ENCODE results near the gene WEE1.

Gene WEE1

GRCh38 chr11:9550191-9550628, 23.3 kb upstream of the WEE1 start:
- TF ChIP-seq GATA1 (IDR thresholded peaks at IDR 0.05; ENCODE audit: low read depth, low read length) (no peak), POLR2A (IDR thresholded peaks at IDR 0.05; ENCODE audit: low read length) (no peak)

GRCh38 chr11:9561279-9561982, 12.0 kb upstream of the WEE1 start:
- no peak for TF ChIP-seq POLR2A (IDR thresholded peaks at IDR 0.05; ENCODE audit: low read length)
- TF ChIP-seq GATA1 (IDR thresholded peaks at IDR 0.05; ENCODE audit: low read depth, low read length) = no peak

More at GRCh38 chr11:9550191-9550628, 23.3 kb upstream of the WEE1 start:
- DNase-seq = peak; percentile 35 to 59

GRCh38 chr11:9562716-9563115, 10.8 kb upstream of the WEE1 start:
- no peak for TF ChIP-seq POLR2A (IDR thresholded peaks at IDR 0.05; ENCODE audit: low read length)
- peak in 1 of 2 experiments; percentile 46 for DNase-seq

More at GRCh38 chr11:9561279-9561982, 12.0 kb upstream of the WEE1 start:
- no peak for DNase-seq

GRCh38 chr11:9563196-9563730, 10.2 kb upstream of the WEE1 start:
- DNase-seq = no peak
- TF ChIP-seq POLR2A (IDR thresholded peaks at IDR 0.05; ENCODE audit: low read length) (no peak), GATA1 (IDR thresholded peaks at IDR 0.05; ENCODE audit: low read depth, low read length) (no peak)

- DNase-seq = peak; percentile 96 to 99
- TF ChIP-seq GATA1 (IDR thresholded peaks at IDR 0.05; ENCODE audit: low read depth, low read length) (no peak), POLR2A (IDR thresholded peaks at IDR 0.05; ENCODE audit: low read length) (peak; percentile 75)
These were observed 7.5 kb upstream of the WEE1 start for GRCh38 chr11:9565822-9566560.

- TF ChIP-seq POLR2A (IDR thresholded peaks at IDR 0.05; ENCODE audit: low read length) (no peak), GATA1 (IDR thresholded peaks at IDR 0.05; ENCODE audit: low read depth, low read length) (no peak)
- peak; percentile 61 to 71 for DNase-seq
These were observed 6.9 kb upstream of the WEE1 start for GRCh38 chr11:9566561-9567063.

- TF ChIP-seq POLR2A (IDR thresholded peaks at IDR 0.05; ENCODE audit: low read length) = no peak
- TF ChIP-seq GATA1 (IDR thresholded peaks at IDR 0.05; ENCODE audit: low read depth, low read length) = no peak
- DNase-seq = no peak
These were observed 6.1 kb upstream of the WEE1 start for GRCh38 chr11:9567401-9567800.

GRCh38 chr11:9568161-9568853, 5.2 kb upstream of the WEE1 start:
- DNase-seq = no peak
- TF ChIP-seq POLR2A (IDR thresholded peaks at IDR 0.05; ENCODE audit: low read length) (no peak), GATA1 (IDR thresholded peaks at IDR 0.05; ENCODE audit: low read depth, low read length) (no peak)

GRCh38 chr11:9568854-9569587, 4.4 kb upstream of the WEE1 start:
- DNase-seq = peak; percentile 70 to 71

GRCh38 chr11:9569588-9570164, 3.8 kb upstream of the WEE1 start:
- no peak for TF ChIP-seq GATA1 (IDR thresholded peaks at IDR 0.05; ENCODE audit: low read depth, low read length)
- TF ChIP-seq POLR2A (IDR thresholded peaks at IDR 0.05; ENCODE audit: low read length) = no peak
- no peak for DNase-seq

More at GRCh38 chr11:9568854-9569587, 4.4 kb upstream of the WEE1 start:
- no peak for TF ChIP-seq GATA1 (IDR thresholded peaks at IDR 0.05; ENCODE audit: low read depth, low read length)
- TF ChIP-seq POLR2A (IDR thresholded peaks at IDR 0.05; ENCODE audit: low read length) = no peak

- TF ChIP-seq POLR2A (IDR thresholded peaks at IDR 0.05; ENCODE audit: low read length) (no peak), GATA1 (IDR thresholded peaks at IDR 0.05; ENCODE audit: low read depth, low read length) (no peak)
- DNase-seq = no peak
These were observed 3.0 kb upstream of the WEE1 start for GRCh38 chr11:9570313-9571025.

- TF ChIP-seq GATA1 (IDR thresholded peaks at IDR 0.05; ENCODE audit: low read depth, low read length) (no peak), POLR2A (IDR thresholded peaks at IDR 0.05; ENCODE audit: low read length) (no peak)
- DNase-seq = no peak
These were observed 2.3 kb upstream of the WEE1 start for GRCh38 chr11:9571071-9571762.

Measured in erythroblast (primary cell).